SKM-1 (cell line): ENCODE measurements around the gene NENF.
"Not testable (repeated sequence)": the region's sequence is repeated elsewhere in the genome, so short reads cannot be mapped to it uniquely, and the experiment has no call there.

ENCODE experiments used
- DNase-seq: peaks from one replicate; lab custom pipeline; 2025; ENCODE audit not compliant: unreplicated experiment; lab: John Stamatoyannopoulos, UW

The NENF gene

DNA sequence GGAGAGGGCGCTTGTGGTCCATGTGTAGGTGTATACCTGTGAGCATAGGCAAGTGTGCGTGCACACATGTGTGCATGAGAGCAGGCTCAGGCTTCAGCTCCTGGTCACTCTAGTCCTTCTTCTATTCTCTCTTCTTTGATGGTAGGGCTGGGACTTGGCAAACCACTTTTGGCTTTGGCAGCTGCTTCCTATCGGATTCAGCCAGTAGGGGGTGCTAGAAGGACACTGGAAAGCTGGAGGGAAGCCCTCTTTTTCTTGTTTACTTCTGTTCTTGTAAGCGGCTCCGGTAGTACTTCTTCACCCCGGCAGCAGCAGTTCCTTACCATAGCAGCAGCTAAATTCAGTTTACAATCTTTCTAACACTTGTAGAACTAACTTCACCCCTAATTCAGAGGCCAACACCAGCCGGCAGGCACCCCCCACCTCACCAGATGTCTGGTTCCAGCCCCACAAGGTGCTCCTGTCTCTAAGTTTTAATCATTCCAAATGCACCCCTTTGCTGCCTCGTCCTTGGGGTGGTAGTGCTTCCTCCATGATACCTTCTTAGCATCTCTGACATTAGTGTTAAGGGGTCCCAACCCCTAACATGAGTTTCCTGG lies 25.1 kb downstream of the NENF start:
- DNase-seq, result peak; percentile 84

DNA sequence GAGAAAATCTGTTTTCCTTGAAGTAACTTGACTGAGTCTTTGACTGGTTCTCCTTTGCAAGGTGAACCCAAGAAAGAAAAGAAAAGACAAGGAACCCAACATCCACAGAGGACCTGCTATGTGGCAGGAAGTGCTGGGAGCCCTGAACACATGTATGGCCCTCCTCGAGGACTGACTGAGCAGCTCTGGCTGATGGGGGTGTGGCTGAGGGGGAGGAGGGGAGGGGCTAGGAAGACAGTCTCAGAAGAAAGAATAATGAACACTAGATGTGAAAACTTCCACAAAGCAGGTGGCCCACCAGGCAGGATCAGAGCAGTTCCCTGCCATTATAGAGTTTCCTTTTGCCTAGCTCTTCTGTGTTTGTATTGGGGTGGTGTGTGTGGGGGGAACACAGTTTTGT lies 26.1 kb downstream of the NENF start:
- no peak for DNase-seq

DNA sequence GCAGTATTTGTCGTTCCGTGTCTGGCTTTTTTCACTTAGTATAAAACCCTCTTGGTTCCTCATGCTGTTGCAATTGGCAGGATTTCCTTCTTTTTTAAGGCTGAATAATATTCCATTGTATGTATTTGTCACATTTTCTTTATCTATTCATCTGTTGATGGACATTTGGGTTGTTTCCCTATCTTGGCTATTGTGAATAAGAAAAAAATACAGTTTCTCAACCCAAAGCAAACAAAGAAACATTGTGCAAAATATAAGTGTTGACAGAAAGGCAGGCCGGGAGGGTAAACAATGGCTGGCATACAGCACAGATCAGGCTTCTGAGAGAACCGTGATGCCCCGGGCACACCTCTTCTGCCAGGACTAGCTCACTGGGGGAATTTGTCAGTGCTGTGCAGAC lies 26.9 kb downstream of the NENF start:
- DNase-seq, result no peak

DNA sequence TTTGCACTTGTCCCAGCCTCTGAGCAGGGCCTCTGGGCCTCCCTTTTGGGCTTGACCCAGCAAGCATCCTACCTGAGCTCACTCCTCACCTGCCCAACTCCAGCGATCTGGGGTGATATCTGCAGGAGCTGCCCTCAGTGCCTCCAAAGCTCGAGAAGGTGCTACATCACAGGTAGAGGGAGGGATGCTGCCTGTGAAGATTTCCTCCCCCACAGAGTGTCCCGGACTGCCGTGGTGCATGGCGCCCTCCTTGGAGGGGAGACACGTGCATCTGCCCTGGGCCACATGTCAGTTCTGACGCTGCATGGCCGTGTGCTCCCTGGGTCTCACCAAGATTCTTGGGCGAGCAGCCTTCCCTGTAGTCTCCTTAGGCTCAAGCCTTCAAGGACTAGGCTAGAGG lies 27.7 kb downstream of the NENF start:
- no peak for DNase-seq

DNA sequence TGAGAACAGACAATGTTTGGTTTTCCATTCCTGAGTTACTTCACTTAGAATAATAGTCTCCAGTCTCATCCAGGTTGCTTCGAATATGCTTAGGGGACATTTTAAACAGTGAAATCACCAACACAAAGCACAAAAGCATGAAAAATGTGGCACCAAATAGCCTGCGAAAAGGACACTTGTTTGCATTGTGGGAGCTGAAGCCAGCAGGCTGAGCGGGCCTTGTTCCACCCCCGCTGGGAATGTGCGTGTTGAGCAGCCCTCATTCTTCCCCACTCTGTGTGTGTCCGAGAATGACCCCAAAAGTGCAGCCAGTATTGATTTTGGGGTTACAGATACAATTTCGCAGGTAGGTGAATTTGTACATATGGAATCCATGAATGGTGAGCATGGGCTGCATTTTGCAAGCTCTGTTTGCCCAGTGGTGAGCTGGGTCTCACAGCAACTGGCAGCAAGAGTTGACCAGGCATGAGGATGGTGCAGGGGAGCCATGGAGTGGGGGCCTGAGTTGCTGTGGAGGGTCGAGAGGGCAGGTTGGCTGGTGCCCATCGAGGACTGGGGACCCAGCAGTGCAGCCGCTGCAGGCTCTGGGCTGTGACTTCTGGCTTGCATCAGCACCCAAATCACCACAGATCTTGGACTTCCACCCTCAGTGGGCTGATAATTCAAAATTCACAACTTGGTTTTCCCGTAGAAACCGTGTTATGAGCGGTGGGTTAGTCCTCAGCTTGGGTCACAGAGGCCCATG lies 29.4 kb downstream of the NENF start:
- no peak for DNase-seq

DNA sequence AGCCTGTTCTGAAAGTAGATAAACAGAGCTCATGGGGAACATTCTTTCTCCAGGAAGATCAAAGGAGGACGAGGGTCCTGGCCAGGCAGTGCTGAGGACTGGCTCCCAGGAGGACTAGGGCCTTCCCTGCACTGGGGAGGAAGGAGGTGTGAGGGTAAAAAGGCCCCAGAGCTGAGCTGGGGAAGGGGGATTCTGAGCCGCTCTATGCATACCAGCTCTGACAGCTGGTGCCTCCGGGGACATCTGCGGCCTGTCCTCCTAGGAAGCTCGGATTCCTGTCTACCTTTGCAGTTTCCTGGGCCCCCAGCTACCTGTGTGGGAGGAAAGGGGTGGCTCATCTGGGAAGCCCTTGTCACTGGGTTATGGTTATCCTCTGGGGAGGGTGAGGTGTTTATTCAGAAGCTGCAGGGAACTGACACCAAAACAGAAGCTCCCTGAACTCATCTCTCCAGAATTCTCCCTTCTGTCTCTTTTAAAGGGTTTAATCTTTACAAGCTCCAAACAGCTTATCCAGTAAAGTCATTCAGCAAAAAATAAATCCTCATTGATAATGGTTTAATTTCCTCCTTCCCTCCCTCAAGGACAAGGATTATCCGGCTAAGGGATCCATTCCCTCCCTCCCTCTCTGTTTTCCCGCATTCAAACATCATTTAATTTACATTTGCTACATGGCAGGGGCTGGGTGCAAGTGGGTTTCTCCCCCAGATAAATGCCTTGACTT lies 31.0 kb downstream of the NENF start:
- DNase-seq, result no peak

DNA sequence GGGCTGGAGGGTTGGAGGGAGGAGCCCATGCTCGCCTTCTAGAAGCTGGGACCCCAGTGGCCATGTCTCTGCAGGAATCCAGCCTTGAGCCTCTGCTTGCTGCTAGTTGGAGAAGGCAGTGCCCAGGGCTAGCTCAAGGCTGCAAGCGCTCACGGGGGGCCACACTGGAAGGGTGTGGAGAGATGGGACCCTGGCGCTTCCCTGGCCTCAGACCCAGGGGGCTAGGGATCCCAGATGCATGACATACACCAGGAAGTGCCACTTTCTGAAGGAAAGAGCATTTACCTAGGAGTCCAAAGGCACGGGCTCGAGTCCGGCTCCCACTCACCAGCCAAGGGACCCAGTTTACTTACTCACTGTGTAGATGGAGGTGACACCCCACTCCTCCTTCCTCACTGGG lies 32.6 kb downstream of the NENF start:
- no peak for DNase-seq

DNA sequence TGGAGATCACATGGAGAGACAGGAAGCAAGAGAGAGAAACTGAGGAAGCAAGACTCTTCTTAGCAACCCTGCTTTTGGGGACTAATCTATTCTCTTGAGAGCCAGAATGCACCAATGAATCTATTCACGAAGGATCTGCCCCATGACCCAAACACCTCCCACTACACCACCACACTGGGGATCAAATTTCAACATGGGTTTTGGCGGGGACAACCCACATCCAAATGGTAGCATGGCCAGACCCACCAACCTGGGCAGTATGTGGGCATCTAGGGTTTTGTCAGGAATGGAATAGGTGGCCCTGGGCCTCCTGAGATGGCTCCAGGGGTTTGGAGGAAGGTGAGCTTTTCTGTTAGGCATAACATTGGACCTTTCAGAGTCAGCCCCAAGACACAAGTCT lies 33.7 kb downstream of the NENF start:
- no peak for DNase-seq

DNA sequence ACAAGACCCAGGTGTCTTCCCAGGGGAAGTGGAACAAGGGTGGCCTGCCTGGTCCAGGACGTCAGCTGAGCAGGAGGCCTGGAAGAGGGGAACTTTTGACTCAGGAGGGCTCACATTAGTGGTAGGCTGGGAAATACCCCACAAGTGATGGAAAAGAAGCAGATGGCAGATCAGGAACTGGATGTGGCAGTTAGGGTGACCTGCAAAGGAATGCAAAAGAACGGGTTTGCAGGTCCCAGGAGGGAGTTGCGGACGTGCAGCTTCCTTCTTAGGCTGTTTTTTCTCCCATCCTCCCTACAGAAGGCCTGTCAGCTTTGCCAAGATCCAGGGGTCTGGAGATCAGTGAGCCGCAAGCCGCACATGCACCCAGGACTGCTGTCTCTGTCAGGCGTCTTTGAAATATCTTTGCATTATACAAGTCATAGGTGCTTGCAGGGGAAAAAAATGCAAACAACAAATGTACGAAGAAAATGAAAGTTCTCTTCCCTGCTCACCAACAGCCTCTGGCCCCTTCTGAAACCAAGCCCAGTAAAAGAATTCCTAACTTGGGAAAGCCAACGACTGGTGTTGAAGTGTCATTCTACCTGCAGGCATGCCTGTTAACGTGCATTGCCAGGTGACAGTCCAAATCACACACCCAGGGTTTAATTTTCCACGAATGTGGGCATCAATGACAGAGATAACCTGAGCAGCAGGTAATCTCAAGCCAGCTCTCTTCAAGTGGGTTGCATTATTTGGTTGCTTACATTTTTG lies 34.4 kb downstream of the NENF start:
- no peak for DNase-seq

DNA sequence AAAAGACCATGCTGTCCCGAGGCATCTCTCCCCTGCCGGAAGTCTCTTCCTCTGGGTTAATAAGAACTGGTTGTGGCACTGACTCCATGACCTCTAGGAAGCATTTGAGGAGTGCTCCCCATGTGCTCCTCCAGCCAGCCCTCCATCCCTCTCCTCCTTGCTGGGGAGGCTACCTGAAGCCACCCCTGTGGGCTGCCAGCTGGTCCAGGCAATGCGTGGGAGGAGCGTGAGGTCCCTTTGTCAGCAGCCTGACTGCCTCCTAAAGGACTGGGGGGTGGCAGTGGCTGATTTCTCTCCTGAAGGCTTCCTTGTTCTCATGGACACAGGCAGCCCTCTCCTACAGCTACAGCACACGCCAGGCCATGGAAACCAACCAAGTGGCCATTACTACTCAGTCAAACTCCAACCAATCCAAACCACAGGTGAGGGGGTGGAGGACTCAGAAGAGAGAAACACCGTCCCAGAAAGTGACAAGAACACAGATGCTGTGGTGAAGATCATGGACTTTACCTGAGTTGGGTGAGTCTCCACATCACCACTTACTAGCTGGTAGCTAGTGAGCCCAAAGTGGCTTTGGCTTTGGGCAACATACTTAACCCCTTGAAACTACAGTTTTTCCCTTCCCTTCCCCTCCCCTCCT lies 35.2 kb downstream of the NENF start:
- DNase-seq, result no peak

DNA sequence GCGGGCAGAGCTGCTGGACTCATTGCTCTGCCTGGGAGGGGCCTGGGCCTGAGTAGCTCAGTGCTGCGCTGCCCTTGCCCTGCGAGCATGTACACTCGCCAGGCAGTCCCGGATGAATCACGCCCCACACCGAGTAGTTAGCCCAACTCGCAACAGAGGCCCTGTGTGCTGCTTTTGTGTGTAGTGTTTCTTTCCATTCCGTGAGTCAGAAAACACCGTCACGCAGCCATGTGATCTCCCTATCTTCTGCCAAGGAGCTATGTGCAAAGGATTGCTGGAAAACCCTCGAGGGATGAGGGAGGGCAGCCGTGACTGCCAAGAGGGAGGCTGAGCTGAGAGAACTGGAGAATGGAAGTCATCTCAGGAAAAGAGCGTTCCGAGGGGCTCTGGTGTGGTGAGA lies 37.3 kb downstream of the NENF start:
- DNase-seq, result no peak

DNA sequence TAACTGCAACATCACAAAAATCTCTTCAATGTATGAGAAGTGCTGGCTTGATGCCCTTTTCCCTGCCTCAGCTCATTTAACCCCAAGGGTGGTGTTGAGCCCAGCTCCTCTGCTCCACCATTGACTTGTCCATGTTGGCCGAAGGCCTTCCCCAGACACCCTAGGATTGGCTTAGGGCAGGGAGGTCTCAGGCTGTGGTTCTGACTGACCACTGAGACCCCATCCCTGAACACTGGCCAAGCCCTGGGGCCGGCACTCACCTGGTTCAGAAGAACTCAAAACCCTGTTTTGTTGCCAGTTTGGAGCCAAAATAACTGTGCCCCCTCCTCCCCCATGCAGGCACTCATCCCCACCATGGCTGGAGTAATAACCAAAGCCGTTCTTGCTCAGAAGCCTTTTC lies 38.6 kb downstream of the NENF start:
- no peak for DNase-seq

DNA sequence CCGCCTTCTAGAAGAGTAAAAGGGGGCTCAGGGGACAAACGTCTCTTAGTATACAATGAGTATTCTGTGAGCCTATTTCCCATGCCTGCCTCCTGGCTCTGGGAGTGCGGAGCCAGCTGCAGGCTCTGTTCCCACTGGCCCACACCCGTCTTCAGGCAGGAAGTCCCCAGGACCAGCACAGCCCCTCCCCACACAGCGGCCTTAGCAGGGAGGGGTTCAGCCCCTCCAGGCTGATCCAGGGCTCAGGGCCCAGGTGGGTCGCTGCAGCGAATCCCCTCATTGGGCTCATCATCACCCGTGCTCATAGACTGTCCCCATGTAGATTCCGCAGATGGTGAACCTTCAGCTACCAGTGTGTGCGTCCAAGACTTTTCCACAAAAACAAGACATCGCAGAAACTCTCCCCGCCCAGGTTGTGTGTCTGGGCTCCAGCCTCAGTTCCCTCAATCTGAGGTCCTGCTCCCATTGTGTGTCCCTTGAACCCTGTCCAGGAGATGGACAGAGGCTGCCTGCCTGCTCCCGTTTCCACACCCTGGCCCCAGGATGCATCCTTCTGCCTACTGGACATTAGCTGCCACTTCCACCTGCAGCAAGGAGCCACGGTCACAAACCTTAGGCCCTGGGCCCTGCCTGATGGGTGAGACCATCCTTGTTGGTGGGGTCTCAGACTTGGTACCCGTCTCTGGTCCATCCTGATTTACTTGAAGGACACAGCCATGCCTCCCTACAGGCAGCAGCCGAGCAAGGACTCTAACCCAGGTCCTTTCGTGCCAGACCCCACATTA lies 39.4 kb downstream of the NENF start:
- no peak for DNase-seq

DNA sequence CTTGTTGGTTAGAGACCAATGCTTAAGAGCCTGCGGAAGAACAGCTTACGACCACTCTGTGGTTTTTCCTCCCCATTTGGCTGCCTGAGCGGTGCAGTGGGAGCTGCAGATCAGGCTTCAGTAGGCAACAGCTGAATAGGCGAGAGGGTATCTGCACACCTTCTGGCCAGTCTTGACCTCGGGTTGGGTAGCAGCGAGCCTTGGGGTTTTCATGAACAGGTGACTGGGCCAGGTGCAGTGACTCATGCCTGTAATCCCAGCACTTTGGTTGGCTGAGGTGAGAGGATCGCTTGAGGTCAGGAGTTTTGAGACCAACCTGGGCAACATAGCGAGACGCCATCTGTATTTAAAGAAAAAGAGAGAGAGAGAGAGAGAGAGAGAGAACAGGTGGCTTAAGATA lies 41.0 kb downstream of the NENF start:
- no peak for DNase-seq

DNA sequence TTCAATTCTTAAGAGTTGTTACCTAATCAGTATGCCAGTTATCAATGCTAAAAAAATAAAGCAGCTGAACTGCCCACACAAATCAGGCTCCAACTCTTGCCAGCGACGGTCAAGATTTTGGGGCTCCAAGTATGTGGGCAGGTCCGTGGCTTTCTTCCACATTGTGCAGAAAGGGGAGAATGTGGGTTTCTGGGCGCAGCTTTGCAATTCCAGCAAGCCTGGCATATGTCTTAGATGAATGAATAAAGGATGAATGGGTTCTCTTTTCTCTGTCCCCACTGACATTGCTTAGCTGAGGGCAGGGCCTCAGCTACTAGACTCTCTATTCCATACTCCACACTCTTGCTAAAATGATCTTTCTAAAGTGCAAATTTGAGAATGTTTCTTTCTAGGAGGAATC lies 42.4 kb downstream of the NENF start:
- no peak for DNase-seq

DNA sequence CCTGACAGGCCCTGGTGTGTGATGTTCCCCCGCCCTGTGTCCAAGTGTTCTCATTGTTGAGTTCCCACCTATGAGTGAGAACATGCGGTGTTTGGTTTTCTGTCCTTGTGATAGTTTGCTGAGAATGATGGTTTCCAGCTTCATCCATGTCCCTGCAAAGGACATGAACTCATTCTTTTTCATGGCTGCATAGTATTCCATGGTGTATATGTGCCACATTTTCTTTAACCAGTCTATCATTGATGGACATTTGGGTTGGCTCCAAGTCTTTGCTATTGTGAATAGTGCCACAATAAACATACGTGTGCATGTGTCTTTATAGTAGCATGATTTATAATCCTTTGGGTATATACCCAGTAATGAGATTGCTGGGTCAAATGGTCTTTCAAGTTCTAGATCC lies 43.1 kb downstream of the NENF start:
- DNase-seq, result not testable (repeated sequence)

DNA sequence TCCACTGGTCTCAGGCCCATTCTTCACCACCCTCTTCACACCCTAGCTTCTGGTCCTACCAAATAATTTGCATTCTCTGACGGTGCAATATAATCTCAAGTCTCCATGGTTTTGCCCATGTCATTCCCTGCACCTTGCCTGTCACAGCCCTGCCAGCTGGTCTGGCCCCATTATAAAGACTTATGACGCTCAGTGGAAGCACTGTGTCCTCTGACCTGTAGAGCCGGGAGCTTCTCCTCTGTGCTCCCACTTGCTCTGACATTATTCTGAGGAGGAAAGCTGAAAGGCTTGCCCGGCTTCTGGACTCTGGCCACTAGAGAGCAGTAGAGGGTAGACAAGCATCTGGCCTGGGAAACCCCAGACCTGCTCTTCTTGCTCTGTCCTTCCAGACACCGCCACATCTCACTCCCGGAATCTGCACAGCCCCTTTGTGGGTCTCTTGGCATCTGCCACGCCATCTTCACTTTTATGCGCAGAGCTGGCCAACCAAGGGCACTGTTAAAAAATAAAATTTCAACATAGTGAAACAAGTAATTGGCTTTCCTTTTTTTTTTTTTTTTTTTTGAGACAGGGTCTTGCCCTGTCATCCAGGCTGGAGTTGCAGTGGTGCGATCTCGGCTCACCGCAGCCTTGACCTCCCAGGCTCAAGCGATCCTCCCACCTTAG lies 44.4 kb downstream of the NENF start:
- DNase-seq, result peak; percentile 96

DNA sequence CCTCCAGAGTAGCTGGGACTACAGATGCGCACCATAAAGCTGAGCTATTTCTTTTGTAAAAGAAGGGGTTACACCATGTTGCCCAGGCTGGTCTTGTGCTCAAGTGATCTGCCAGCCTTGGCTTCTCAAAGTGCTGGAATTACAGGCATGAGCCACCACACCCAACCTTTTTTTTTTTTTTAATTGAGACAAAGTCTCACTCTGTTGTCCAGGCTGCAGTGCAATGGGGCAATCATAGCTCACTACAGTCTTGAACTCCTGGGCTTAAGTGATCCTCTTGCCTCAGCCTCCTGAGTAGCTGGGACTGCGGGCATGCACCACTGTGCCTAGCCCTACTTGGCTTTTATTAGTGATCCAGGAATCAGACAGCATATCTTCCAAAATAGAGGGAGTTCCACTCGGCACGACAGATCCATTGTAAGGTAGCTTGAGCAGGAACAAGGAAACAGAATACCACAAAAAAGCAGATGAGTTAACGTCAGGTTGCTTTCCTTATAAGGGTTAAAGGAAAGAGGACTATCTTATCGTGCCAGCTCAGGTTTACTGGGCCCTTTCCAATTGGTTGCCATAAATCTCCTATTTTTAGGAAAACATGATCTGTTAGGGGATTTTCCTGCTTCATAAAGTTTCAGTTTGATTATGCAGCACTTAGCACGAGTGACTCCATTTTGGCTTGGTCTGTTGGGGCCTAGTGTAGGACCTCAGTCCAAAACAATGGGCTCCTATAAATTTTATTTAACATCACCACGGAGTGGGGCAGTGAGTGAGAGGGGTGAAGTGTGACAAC lies 45.2 kb downstream of the NENF start:
- no peak for DNase-seq

DNA sequence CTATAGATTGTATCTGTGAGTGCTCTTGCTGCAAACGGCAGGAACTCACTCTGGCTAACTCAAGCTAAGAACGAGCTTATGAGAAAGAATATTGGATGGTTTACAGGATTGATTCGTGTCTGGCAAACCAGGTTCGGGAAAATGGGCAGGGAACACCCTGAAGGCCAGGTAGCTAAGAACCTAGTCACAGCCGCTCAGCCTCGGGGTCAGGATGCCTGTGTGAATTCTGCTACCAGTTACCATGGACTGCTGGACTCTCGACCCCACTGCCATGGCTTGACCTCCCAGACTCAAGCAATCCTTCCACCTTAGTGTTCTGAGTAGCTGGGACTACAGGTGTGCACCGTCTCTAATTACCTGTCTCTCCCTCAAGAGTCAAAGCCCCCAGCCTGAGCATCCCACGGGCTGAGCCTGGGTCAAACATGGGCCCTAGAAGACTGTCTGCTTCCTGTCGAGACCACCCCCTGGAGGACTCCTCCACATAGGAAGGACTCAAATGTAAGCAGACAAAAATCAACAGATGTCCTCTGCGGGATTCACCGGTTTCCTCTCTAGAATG lies 45.8 kb downstream of the NENF start:
- DNase-seq, result no peak
